Esophagus squamous epithelium (tissue), 4 donors: Measurements from ENCODE around the gene ECSCR.

Source experiments
- CTCF ChIP-seq, 6 experiments: fragments of 450-650 bp in 4 of 6; fragments of 200-600 bp in 2 of 6; sonication (generic) in 2 of 6; IDR thresholded peaks; one replicate each; pipeline ENCODE4 v1.5.1; 2016 to 2019; ENCODE audit warnings: antibody characterized with exemption in 6 of 6, mild to moderate bottlenecking in 4 of 6, moderate library complexity in 4 of 6
- POLR2A ChIP-seq, 4 donors: fragments of 450-650 bp; IDR thresholded peaks; one replicate each; pipeline ENCODE4 v1.6.1; 2017; ENCODE audit warnings: antibody characterized with exemption in 4 of 4, mild to moderate bottlenecking in 4 of 4, moderate library complexity in 3 of 4

GRCh38 chr5:139446956-139447779 lies 15.4 kb downstream of the ECSCR start:
- TF ChIP-seq CTCF (IDR thresholded peaks at IDR 0.05) (no peak), POLR2A (IDR thresholded peaks at IDR 0.05) (no peak)
